Measurements from ENCODE around the gene ATG2A. TPM values are rescaled to one million over a fixed set of nuclear protein-coding genes. Genes with fewer than 3 reads are reported as not detected.

The ATG2A gene
- polyA plus RNA-seq, 1 donor = 15.3 TPM

DNA sequence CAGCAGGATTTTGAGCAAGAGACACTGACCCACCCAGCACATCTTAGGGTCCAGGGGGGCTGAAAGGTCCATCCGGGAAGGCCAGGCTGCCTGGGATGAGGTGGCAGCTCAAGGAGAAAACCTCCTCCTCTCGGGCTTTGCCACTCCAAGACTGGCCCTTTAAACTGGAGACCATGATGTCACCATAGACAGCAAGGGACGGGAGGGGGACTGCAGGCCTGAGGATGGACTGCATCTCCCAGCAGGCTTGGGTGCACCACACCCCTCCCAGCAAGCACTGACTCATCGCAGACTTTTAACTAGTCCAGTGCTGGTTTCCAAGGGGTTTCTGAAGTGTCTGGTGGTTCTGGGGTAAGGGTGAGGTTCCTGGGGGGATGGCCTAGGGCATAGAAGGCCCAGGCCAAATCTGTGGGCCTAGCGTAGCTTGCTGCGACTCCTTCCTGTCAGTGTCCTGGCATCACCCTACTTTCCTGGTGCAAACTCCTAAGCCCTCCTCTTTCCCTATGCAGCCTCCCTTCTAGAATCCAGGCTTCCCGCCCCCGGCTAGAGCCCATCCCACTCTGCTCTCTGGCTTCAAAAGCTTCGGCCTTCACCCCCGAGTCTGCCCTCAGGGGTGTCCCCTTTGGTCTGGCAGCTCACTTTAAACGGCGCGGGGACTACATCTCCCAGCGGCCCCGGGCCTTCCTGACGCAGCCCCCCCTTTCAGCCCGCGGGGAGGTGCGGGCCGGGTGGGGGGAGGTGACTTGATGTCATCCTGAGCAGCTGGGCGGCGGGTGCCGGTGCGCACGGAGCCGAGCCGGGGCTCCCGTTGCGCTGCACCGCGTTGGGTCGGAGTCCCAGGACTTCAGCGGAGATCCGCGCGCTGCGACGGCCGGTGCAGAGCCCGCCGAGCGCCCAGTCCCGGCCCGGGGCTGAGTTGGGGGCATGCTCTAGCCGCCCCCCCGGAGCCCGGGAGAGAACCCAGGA, 7.2 kb upstream of the ATG2A start, which contains the start of gene PPP2R5B:
PPP2R5B (plus strand) TSS at position 746 of the 966 bp plus-strand sequence. CDS start 1,046 bp downstream, outside the sequence.
- peak; percentile 93 for DNase-seq

DNA sequence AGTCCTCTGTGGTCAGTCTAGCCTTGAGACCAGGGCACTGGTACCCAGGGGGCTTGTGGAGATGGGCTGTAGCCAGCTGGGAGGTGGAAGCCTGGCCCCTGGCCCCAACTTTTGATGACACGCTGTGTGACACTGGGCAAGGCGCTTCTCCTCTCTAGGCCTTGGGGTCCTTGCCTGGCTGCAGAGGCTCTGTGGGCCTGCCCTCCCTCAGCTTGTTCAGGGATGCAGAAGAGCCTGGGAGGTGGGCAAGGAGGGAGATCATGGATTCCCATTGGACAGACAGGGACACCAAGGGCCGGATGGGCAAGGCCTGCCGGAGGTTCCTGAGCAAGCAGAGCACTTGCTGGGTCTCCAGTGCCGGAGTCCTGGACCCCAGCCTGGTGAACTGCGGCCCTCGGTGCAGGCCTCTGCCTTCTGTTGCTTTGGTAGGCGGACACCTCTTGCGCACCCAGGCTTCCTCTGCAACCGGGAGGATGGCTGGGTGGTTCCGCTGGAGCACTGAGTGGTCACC, 6.2 kb upstream of the ATG2A start:
- no peak for DNase-seq

DNA sequence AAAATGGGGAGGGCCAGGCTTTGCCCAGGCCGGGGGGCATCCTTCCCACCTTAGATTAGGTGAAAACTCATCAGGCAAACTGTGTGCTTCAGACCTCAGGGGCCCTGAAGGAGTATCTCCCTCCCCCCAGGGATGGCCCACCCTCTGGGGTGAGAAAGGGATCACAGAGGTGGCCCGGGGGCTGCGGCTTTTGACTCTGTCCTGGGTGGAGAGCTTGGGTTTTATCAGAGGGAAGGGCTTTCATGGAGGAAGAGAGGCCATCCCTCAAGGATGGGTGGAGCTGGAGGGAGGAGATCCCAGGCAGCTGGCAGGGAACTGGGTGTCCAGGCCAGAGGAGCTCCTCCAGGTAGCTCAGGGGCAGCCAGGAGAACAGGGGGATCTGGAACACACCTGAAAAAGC, 4.4 kb upstream of the ATG2A start:
- DNase-seq = no peak

DNA sequence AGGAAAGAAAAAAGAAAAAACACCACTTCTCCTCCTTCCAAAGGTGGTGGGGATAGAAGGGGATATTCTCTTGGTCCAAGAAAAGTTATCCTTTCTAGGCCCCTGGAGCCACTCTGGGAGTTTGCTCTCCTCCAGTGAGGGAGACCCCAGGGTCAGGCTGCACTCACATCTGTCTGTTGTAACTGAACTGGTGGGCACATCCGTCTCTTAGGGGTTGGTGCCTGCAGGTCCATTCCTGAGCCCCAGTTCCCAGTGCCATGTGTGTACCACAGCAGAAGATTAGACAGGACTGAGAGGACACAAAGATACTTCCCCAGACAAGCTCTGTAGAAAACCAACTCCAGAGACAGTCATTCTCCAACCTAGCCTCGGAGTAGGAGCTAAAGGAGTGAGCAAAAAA, 3.1 kb upstream of the ATG2A start:
- no peak for DNase-seq

DNA sequence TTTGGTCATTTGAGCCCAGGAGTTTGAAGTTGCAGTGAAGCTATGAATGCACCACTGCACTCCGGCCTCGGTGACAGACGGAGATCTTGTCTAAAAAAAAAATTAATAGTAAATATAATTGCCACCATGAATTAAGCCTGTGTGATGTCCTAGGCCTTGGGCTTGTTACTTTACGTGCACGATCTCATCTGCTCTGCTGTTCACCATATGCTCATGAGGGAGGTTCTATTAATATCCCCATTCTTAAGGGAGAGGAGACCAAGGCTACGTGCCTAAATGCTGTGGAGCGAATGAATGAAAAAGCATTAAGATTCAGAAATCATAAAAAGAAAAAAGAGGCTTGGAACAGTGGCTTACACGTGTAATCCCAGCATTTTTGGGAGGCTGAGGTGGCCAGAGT, 2.6 kb upstream of the ATG2A start:
- no peak for DNase-seq

DNA sequence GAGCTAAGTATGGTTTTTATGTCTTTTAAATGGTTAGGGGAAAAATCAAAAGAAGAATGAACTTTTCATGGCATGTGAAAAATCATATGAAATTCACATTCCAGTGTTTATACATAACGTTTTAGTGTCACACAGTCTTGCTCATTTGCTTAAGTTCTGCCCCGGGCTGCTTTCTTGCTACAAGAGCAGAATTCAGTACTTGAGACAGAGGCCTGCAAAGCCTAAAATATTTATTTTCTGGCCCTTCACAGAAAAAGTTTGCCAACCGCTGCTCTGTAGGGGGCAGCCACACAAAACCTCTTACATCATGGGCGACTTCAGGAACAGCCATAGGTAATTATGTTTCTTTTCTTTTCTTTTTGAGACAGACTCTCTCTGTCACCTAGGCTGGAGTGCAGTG, 1.0 kb upstream of the ATG2A start:
- no peak for DNase-seq

DNA sequence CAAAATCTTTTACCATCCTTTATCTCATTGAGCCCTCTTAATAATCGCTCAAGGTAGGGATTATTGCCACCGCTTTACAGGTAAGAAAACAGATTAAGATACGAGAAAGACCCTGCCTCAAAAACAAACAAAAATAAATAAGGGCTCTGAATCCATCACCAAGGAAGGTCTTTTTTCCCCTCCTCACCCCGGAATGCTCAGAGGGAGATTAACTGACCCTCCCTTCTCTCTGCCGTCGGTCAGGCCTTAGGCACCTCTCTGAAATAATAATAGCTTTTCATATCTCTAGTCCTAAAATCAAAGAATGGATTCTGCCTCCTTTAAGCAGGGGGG, 620 bp upstream of the ATG2A start:
- no peak for DNase-seq

DNA sequence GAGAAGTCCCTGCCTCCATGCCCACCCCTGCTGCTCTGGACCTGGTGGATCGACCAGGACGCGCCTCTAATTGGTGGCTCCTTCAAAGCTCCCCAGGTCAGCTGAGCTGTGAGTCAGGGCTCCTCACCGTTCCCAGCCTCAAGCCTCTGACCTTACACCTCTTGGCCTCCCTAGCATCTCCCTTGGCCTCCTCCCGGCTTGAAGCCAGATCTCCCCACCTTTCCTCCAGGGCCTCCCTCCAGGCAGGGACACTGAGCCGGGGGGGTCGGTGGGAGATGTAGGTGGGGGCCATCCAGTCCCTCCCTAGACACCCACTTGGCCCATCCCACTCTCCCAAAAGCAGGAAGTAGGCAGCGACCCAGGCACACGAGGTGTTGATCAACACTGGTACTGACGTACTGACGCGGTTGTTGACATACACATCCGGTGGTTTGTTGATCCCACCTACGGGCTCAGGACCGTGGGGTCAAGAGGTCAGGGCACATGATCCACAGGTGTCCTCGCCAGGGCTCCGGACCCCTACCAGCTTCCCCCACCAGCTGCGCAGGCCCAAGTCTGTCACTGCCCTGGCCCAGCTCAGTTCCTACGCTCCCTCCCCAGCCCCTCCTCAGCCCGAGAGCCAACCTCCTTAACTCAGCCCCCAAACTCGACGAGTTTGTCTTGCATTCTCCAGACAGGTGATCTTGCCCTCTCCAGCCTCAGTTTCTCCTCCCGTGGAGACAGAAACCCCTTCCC, 802 bp downstream of the ATG2A start:
- no peak for DNase-seq

DNA sequence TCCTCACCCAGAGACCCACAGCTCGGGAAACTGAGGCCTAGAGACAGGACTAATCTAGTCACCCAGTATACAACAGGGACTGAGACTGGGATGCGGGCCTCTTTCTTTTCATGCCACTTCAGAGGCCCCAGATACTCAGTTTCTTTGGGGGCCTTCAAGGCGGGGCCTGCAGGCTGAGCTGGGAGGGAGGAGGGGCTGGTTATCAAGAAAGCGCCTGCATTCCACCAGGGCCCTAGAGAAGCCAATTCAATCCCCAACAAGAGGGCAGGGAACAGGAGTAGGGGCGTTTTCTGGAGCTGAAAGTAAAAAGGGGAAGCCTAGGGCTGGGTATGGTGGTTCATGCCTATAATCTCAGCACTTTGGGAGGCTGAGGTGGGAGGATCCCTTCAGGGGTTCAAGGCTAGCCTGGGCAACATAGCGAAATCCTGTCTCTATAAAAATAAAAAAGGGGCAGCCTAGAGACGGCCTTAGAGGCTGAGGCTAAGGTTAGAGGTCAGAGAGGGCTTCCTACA, 1.6 kb downstream of the ATG2A start:
- no peak for DNase-seq

DNA sequence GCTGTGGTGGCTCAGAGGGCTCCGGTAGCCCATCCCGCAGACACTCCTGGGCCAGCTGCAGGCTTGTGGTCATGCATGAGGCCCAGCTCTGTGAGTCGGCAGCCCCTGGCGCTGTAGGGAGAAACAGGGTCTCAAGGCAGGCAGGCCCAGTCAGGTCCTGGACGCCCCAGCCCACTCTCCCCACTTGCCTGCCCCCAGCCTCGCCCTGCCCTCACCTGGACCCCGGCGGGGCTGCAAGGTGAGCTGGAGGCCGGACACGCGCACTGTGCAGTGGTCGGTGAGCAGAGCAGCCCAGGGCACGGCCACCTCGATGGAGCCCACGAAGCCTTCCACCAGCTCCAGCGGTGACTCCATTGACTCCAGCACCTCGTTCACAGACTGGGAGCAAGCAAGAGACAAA, 2.9 kb downstream of the ATG2A start:
- DNase-seq = no peak

DNA sequence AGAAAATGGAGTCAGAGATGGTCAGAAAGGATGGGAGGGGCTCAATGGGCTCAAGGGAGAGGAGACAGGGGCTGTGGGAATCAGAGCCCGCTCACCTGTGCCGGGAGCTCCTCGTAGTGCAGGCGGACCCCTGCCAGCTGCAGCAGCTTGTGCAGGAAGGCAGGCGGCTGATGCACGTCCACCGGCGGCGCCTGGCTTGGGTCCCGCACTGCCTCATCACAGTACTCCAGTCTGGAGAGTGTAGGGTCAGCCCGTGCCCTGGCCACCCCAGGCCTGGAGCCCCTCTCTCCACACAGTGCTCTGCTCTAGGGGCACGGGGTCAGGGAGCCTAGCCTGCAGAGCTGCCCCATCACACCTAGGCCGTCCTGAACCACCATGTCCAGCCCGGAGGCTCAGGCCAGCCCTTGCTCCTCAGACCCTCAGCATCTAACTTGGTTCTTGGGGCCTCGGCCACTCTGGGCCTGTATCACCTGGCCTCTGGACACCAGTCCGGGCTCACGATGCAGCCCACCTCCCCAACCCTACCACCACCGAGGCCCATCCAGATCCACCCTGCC, 3.8 kb downstream of the ATG2A start:
- DNase-seq = no peak

DNA sequence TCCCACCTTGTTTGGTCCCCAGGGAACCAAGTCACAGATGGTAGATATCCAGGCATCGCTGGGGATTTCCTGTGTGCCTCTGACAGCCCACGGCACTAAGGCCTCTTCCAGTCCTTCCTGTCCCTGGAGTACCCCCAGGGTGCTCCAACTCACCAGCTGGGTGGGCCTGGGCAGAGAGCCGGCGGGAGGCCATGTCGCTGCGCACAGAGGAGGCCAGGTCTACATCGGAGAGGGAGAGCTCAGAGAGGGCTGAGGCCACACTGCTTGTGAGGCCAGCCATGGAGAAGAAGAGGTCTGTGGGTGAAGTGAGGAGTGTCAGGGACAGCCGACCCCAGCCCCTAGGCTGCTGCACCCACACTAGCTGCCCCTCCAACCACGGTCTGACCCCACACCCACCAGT, 5.3 kb downstream of the ATG2A start:
- DNase-seq = no peak

DNA sequence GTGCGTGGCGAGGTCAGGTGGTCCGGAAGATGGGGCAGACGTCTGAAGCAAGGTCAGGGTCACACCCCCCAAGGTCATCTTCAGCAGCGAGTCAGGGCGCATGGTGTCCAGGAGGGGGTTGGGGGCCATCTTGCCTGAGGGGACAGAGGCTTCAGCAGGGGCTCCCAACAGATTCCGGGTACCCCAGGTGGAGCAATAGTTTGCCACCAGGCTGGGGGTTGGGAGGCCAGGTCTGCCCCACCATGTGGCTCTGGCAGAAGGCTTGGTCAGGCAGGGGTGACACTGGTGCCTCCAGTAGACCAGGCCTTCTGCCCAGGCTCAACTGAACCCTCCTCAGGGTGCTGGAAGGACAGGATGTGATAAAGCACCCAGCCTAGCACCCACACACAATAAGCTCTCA, 5.9 kb downstream of the ATG2A start:
- DNase-seq = no peak

DNA sequence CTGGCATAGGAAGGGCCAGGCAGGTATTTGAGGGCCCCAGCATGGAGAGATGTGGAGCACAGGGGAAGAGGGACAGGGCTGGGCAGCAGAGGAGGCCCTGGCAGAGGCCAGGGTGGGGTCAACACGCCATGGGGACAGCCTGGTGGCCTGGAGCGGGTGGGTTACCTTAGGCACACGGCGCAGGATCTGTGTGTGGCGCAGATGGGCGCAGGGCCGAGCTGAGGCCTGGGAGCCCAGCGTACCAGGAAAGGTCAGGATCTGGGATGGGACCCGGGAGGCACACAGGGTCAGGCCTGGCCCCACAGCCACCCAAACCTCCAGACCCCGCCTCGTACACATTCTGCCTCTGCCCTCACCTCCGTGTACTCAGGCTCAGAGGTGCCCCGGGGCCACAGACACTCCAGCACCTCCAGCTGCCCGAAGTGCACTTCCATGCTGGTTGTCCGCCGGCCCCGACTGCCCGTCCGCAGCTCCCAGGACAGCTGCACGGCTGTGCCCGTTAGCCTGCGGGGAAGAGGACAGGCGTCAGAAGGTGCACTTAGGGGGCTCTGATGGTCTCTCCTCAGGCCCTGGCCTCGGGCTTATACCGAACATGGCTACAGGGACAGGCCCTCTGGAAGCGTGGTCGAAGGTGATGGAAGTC, 6.4 kb downstream of the ATG2A start:
- no peak for DNase-seq

DNA sequence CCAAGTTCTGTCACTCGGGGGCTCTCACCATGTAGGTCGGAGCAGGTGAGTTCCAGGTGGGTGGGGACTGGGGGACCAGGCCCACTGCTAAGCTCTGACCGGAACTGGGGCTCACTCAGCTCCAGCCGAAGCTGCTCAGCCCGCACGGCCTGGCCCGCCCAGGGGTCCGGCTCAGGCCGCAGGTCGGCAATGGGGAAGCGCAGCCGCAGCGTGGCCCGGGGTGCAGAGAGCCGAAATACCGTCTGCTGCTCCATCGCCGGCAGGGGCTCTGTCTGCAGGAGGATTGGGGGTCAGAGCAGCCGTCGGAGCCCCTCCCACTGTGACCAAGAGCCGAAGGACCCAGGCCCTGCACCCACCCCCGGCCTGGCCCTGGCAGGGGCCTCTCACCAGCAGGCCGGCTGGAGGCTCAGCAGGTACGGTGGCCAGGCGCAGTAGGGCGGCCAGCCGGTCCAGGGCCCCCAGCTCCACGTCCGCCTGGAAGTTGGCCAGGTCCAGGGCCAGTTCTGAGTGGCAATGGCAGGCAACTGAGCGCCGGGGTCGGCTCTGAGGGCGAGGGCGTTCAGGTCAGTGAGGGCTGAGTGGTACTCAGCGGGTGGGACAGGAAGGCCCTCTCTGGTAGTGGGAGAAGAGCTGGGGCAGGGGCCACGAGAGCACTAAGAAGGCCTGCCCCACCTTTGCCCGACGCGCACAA, 7.2 kb downstream of the ATG2A start:
- no peak for DNase-seq

DNA sequence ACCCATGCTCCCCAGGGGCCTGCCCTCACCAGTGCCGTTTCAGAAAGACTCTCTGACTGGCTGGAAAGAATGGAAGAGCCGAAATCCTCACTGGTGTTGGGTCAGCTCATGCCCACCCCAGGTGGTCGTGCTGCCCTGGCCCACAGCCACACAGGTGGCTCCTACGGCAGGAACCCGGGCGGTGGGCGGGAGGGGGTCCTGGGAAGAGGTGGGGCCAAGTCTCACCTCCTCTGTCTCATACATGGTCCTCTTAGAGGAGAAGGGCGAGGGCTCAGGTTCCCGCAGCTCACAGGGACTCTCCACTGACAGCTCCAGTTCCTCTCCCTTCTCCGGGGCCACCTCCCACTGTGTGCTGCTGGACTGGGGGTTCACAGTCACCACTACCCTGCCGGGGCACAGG, 8.2 kb downstream of the ATG2A start:
- no peak for DNase-seq

DNA sequence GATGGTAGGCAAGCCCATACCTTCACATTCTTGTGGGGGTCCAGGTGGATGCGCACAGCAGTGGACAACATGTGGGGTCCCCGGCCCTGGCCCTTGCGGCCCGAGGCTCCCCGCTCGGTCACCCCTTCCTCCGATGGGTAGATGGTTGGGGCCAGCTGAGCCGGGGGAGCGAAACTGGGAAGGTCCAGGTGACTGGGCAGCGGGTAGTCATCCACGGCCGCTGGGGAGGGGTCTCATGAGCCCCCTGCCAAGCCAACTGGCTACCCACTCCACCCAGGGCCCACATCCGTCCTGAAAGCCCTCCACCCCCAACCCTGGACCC, 10.7 kb downstream of the ATG2A start:
- no peak for DNase-seq

DNA sequence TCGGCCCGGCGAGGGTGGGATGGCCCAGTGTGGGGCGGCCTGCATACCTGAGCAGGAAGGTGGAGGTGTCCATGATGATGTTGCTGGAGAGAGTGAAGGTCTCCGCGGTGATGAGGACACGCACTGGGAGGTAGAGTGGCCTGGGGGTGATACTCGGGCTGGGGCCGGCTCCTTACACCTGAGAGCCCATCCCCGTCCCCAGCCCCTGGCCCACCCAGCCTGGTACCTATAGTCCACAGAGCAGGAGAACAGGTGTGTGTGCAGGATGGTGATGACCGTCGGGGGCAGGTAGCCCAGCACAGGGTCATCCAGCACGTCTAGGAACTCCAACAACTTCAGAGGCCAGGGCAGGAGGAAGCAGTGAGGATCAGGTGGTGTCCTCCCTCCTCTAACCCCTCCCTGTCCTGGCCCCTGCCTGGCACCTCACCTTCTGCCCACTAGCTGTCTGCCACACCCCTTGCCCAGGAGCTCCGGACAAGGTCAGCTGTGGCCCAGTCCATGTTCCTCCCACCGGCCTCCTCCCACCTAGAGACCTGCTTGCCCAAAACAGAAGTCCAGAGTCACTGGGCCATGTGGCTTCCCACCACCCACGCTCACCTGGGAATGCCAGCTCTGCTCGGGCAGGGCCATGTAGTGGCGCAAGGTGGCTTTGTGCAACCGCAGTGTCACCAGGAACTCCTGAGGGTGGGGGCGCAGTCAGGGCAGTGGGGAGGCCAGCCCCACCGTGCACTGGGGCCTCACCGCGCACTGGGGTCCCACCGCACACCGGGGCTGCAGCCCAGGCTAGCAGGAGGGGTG, 11.3 kb downstream of the ATG2A start:
- DNase-seq = no peak

DNA sequence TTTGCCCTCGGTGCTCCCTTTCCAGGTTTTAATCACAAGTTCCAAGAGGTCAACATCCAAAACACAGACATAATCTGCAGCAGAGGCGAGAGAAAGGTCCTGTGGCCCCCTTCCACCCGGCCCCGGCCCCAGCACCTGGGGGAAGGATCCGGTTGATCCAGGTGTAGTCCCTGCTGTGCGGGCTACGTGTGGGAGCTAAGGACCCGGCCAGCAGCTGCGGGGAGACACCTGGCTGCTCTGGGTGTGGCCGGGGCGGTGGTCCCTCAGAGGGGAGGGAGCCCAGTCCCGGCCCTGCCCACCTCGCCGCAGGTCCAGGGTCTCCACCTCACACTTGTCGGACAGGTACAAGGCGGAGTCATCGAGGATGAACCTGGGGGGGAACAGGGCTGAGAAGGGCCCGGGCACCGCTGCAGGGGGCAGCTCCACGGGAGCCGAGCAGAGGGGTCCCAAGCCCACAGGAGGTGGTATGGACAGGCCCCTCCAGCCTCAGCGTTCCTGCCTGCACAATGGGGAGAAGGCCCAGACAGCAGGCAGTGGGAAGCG, 13.6 kb downstream of the ATG2A start:
- DNase-seq = no peak

DNA sequence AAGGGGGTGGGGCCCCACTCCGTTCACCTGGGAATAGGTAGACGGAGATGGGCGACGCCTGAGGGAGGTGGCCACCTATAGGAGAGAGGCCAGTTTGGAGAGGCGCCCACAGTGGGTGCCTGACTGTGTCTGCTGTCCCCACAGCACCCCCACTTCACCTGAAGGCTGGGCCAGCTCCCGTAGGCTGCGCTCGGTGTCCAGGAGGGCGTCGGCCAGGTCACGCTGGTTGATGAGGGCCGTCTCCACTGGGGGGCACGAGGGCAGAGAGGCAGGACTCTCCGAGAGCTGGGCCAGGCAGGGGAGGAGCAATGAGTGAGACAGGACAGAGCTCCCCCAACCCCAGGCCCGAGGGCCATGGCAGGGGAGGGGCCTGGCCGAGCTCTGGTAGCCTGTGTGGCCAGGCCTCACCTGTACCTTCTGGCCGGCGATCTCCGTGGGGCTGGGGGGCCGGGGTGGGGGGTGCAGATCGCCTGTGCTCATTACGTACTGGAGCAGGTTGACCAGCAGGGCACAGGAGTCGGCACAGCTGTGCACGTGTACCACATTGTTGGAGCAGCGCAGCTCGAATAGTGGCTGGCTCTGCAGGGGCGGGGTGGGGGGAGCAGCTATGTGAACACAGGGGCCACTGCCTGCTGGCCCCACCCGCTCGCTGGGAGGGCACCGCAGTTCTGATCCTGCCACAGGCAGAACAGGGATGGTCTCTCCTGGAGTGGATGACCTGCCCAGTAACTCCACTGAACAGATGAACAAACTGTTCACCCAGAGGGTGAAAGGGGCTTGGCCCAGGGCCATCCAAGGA, 14.7 kb downstream of the ATG2A start:
- DNase-seq = no peak
